Right hindlimb (tissue), 1 donor: ENCODE measurements around the gene PLEKHO2.

Experiments used
- DNase-seq: peaks from one replicate; pipeline ENCODE4 v3.0.0-alpha.2; 2018

PLEKHO2 gene

GRCh38 chr15:64893481-64894394, 52.0 kb downstream of the PLEKHO2 start:
- DNase-seq = peak; percentile 97

- DNase-seq = no peak
Measured at GRCh38 chr15:64894395-64895056, 52.8 kb downstream of the PLEKHO2 start.

GRCh38 chr15:64895285-64896065, 53.8 kb downstream of the PLEKHO2 start:
- no peak for DNase-seq

GRCh38 chr15:64896371-64897069, 54.8 kb downstream of the PLEKHO2 start:
- DNase-seq = no peak

GRCh38 chr15:64897345-64897985, 55.8 kb downstream of the PLEKHO2 start:
- no peak for DNase-seq

- DNase-seq = no peak
Measured at GRCh38 chr15:64898406-64898805, 56.7 kb downstream of the PLEKHO2 start.

GRCh38 chr15:64901141-64901540, 59.4 kb downstream of the PLEKHO2 start:
- DNase-seq = no peak

GRCh38 chr15:64901914-64902313, 60.2 kb downstream of the PLEKHO2 start:
- DNase-seq = no peak

GRCh38 chr15:64902863-64903262, 61.1 kb downstream of the PLEKHO2 start:
- DNase-seq = no peak

GRCh38 chr15:64903326-64903950, 61.7 kb downstream of the PLEKHO2 start:
- DNase-seq = no peak

GRCh38 chr15:64904189-64904588, 62.5 kb downstream of the PLEKHO2 start:
- no peak for DNase-seq

- DNase-seq = peak; percentile 85
Measured at GRCh38 chr15:64905119-64905831, 63.6 kb downstream of the PLEKHO2 start.

- no peak for DNase-seq
Measured at GRCh38 chr15:64905941-64906340, 64.2 kb downstream of the PLEKHO2 start.

- no peak for DNase-seq
Measured at GRCh38 chr15:64906402-64906801, 64.7 kb downstream of the PLEKHO2 start.

GRCh38 chr15:64907991-64908390, 66.3 kb downstream of the PLEKHO2 start:
- DNase-seq = no peak

- DNase-seq = no peak
Measured at GRCh38 chr15:64909546-64909945, 67.8 kb downstream of the PLEKHO2 start.

GRCh38 chr15:64911311-64912186, 69.8 kb downstream of the PLEKHO2 start, which contains the start of gene ANKDD1A:
Gene ANKDD1A, plus strand, starts transcription at chr15:64911902. Its CDS starts 29 bp downstream, at chr15:64911931.
- peak; percentile 87 for DNase-seq

- DNase-seq = no peak
Measured at GRCh38 chr15:64912379-64913325, 70.9 kb downstream of the PLEKHO2 start.
